NCI-H510A treated with DMSO at 0.1 percent for 48 hours (cell line): ENCODE results near the gene ADCY2.
A peak's percentile ranks its signal among the peaks of the same experiment; 100 is the strongest.

Experiments
- DNase-seq: peaks from one replicate; lab custom pipeline; 2025; lab: John Stamatoyannopoulos, UW

ADCY2 gene

GRCh38 chr5:7834982-7835381 is 439.0 kb downstream of the ADCY2 start:
- no peak for DNase-seq

GRCh38 chr5:7837403-7837802 is 441.5 kb downstream of the ADCY2 start:
- no peak for DNase-seq

- no peak for DNase-seq
Measured at GRCh38 chr5:7842531-7842930, 446.6 kb downstream of the ADCY2 start.

- DNase-seq: no peak
Measured at GRCh38 chr5:7844901-7845300, 449.0 kb downstream of the ADCY2 start.

GRCh38 chr5:7845557-7845956 is 449.6 kb downstream of the ADCY2 start:
- DNase-seq: no peak

GRCh38 chr5:7846327-7846726 is 450.4 kb downstream of the ADCY2 start:
- DNase-seq: no peak

GRCh38 chr5:7848296-7848695 is 452.4 kb downstream of the ADCY2 start:
- DNase-seq: no peak

GRCh38 chr5:7849681-7850394 is 453.9 kb downstream of the ADCY2 start:
- DNase-seq: peak; percentile 32

GRCh38 chr5:7850395-7851239 is 454.7 kb downstream of the ADCY2 start, which contains the start of gene CFAP90:
CFAP90 (minus strand) TSS chr5:7851133; CDS start chr5:7851021, 112 bp downstream.
- peak; percentile 57 for DNase-seq

- no peak for DNase-seq
Measured at GRCh38 chr5:7851240-7851592, 455.3 kb downstream of the ADCY2 start.

GRCh38 chr5:7851617-7852289 is 455.8 kb downstream of the ADCY2 start:
- no peak for DNase-seq

- no peak for DNase-seq
Measured at GRCh38 chr5:7852542-7852941, 456.6 kb downstream of the ADCY2 start.

- no peak for DNase-seq
Measured at GRCh38 chr5:7852988-7853387, 457.1 kb downstream of the ADCY2 start.

- no peak for DNase-seq
Measured at GRCh38 chr5:7855611-7856010, 459.7 kb downstream of the ADCY2 start.

- DNase-seq: peak; percentile 75
Measured at GRCh38 chr5:7856855-7857254, 460.9 kb downstream of the ADCY2 start.

GRCh38 chr5:7857361-7857760 is 461.4 kb downstream of the ADCY2 start:
- DNase-seq: no peak

GRCh38 chr5:7857926-7858632 is 462.1 kb downstream of the ADCY2 start:
- DNase-seq: no peak

- DNase-seq: no peak
Measured at GRCh38 chr5:7866196-7866595, 470.3 kb downstream of the ADCY2 start.

GRCh38 chr5:7867260-7867659 is 471.3 kb downstream of the ADCY2 start:
- DNase-seq: no peak

- DNase-seq: peak; percentile 54
Measured at GRCh38 chr5:7868427-7868772, 472.5 kb downstream of the ADCY2 start.

- peak; percentile 94 for DNase-seq
Measured at GRCh38 chr5:7868773-7869473, 473.0 kb downstream of the ADCY2 start, which contains the start of the genes FASTKD3 and MTRR. FASTKD3 (minus strand) TSS chr5:7869031; CDS start chr5:7868083, 948 bp downstream. MTRR (plus strand) TSS chr5:7869148; CDS start chr5:7870795, 1,647 bp downstream.
